ENCODE results near the gene MAL.

GRCh38 chr2:94987074-94988020 is 38.2 kb upstream of the MAL start:
- TF ChIP-seq CTCF (CRISPR knock-in tag; IDR thresholded peaks at IDR 0.05): peak; percentile 22; the same call in 1 of the 2 replicates
- no peak for TF ChIP-seq HMG20A (CRISPR knock-in tag; IDR thresholded peaks at IDR 0.05; ENCODE audit: borderline replicate concordance)
- no peak for TF ChIP-seq KDM1A (CRISPR knock-in tag; IDR thresholded peaks at IDR 0.05)
- TF ChIP-seq ATF6 (CRISPR knock-in tag; conservative IDR thresholded peaks at IDR 0.05): no peak
- no peak for TF ChIP-seq FIP1L1 (IDR thresholded peaks at IDR 0.05; ENCODE audit: borderline replicate concordance, insufficient read depth, low read depth, low read length)

All from HepG2 (cell line).